ENCODE data around the gene CCDC57. TPM values are rescaled to one million over a fixed set of nuclear protein-coding genes. Genes with fewer than 3 reads are reported as not detected.

Gene CCDC57
- total RNA-seq, 4 donors from 2014 or later = 8.8 to 31.5 (median 17.1) TPM

DNA sequence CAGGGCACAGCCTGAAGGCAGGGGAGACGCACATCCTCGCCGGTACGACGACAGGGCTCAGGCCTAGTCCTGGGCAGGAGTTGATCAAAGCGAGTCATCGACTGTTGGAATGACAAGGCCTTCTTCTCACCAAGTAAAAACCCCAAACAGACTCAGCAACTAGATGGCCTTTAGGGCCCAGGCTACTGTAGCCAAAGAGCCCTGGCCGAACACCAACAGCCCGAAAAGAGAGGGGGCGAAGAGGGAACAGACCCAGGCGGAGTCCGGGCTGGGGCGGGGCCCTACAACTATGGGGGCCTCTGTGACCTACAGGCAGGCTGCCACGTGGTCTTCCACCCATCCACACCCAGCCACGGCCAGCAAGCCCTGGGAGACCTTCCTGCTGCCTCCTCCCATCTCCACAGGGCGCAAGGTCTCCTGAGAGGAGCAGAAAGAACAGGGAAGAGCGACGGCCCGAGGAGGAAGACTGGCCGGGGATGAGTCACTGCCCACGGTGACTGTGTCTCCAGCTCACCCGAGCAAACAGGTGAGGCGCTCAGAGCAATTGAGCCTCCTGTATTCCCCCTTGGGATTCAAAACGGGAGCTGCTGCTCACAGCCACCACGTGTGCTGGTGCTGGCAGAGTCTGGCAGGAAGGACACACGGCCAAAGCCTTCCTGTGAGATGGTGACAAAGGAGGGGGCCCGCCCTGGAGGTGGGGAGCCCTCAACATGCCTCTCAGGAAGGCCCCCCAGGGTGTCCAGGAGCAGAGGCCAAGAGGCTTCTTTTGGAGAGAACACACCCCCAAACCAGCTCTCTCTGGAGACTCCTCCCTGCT, 33.9 kb upstream of the CCDC57 start:
- TF ChIP-seq, protein P1, sequence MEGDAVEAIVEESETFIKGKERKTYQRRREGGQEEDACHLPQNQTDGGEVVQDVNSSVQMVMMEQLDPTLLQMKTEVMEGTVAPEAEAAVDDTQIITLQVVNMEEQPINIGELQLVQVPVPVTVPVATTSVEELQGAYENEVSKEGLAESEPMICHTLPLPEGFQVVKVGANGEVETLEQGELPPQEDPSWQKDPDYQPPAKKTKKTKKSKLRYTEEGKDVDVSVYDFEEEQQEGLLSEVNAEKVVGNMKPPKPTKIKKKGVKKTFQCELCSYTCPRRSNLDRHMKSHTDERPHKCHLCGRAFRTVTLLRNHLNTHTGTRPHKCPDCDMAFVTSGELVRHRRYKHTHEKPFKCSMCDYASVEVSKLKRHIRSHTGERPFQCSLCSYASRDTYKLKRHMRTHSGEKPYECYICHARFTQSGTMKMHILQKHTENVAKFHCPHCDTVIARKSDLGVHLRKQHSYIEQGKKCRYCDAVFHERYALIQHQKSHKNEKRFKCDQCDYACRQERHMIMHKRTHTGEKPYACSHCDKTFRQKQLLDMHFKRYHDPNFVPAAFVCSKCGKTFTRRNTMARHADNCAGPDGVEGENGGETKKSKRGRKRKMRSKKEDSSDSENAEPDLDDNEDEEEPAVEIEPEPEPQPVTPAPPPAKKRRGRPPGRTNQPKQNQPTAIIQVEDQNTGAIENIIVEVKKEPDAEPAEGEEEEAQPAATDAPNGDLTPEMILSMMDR (IDR thresholded peaks at IDR 0.05; ENCODE audit: low read depth) = no peak

DNA sequence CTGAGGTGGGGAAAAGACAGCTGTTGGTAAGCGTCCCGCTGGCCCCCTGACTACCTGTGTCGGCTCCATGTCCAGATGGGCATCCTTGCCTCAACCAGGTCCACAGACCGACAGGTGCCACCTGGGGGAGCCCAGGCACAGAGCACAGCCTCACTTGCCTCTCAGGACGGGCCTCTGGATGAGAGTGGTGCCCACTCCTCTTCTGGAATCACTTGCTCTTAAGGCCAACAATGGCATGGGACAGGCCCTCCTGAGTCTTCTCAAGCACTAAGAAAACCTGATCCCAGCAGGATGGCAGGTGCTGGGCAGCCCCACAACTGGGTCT, 33.4 kb upstream of the CCDC57 start:
- TF ChIP-seq, protein P1 (IDR thresholded peaks at IDR 0.05; ENCODE audit: low read depth) = no peak

DNA sequence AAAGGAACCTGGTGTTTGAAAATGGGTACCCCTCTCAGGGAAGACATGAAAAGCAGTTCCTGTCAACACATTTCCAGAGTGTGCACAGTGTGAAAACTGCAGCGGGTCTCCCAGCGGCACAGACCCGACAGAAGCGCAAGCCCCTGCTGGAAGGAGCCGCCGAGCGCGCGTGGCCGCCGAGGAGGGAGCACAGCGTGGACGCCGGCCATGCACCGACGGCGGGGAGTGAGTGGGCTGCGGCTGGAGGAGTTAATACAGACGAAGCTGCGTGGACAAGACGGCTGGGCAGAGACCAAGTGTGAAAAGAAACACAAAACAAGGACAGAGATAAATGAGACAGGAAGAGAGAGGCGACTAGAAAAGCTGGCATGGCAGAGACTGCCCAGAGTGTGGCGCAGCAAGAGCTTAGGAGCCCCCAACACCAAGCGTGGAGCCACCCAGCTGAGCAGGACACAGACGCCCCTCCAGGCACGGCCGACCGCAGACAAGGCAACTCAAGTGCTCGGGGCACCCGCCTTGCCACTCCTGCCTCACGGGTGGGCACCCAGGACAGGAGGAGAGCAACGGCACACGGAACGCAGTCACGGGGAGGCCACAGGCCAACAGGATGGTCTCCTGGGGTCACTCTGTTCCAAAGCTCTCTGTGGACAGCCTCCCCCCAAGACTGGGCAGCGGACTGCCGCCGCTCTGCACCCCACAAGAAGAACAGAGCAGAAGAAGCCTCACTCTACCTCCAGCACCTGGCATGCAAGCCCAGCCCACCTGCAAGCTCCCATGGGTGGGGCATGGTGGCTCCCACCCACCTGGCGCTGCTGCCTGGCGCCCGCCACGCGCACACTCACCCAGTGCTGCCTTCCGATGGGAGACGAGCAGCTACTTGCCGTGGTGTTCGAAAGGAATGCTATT, 32.7 kb upstream of the CCDC57 start:
- TF ChIP-seq, protein P1 (IDR thresholded peaks at IDR 0.05; ENCODE audit: low read depth) = no peak

DNA sequence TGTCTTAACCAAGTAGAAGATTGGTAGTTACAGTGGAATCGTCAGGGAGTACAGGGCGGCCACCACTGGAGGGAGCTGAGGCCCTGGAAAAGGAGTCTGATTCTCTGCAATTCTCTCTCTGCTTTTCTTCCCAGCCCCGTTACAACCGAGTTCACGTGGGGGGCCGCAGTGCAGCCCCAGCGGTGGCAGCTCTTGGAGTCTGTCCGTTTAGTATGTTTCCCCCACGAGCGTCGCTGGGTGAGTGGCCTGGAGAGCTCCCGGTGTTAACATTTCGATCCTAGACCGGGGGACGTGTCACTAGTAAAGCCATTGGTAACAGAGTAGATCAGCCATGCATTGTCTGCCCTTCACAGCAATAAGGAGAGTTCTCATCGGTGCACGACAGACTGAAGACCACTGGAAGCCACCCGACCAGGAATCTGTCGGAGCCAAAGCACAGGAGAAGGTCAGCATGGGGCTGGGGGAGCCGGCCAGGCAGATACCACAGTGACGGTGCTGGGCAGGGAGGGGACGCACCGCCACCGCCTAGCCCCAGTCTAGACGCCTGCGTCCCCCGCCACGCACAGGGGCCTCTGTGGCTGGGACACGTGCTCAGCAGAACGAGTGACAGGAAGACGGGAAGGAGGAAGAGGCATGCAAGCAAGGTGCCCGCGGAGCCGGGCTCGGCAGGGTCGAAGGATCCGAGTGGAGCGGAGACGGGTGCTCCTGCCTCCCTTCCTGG, 31.9 kb upstream of the CCDC57 start:
- TF ChIP-seq, protein P1 (IDR thresholded peaks at IDR 0.05; ENCODE audit: low read depth) = no peak

- TF ChIP-seq, protein P1 (IDR thresholded peaks at IDR 0.05; ENCODE audit: low read depth) = no peak
These were observed 31.2 kb upstream of the CCDC57 start for GRCh38 chr17:82243648-82244412.

DNA sequence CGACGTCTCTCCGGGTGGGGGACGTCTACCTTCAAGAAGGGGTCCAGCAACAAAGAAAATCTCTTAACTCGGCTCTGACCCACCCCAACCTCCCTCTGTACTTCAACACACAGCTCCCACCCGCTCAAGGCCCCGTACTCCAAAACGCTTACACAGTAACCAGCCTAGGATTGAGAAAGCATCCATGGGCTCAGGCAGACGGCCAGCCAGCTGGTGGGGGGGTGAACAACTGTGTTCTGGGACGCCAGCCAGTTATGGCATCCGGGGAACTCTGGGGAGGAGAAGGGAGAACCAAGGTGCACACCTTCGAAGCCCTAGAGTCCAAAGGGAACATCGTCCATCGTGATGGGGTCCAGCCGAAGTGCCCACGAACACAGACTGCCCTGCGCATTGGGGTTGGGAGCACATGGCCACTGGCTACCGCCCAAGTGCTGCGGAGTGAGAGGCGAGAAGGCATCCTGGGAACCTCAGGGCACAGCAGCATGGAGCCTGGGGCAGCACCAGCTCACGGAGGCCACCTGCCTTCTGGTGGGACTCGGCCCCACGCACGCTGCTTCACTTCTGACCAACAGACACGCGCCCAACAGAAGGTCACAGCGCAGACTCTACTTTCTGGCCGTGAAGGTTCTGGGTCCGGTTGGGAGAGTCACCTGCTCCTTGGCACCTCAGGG, 30.5 kb upstream of the CCDC57 start:
- TF ChIP-seq, protein P1 (IDR thresholded peaks at IDR 0.05; ENCODE audit: low read depth) = no peak
